DND-41 (cell line): Measurements from ENCODE around the gene SPDYE6.

Experiments used
- CTCF ChIP-seq: IDR thresholded peaks from 2 replicates; pipeline ENCODE4 v1.5.1; 2012; ENCODE audit warnings: borderline replicate concordance, low read length, moderate library complexity, mild to moderate bottlenecking; ENCODE audit not compliant: poor library complexity, severe bottlenecking; ENCODE audit errors: extremely low read depth
- EZH2 ChIP-seq: IDR thresholded peaks from 3 replicates; pipeline ENCODE4 v1.6.1; 2012; ENCODE audit warnings: borderline replicate concordance, low read depth, mild to moderate bottlenecking, moderate library complexity, low read length, inconsistent platforms; ENCODE audit not compliant: severe bottlenecking

GRCh38 chr7:102297487-102298218 is 58.6 kb downstream of the SPDYE6 start:
- TF ChIP-seq CTCF (no peak), EZH2 (no peak)
